ENCODE data around the gene PFKP.

Gene PFKP

GRCh38 chr10:3068968-3069737, 1.8 kb downstream of the PFKP start:
- peak; percentile 20 for TF ChIP-seq CTCF (IDR thresholded peaks at IDR 0.05; ENCODE audit: low read depth, low read length, missing control alignments)
- DNase-seq = no peak
- Histone ChIP-seq H3K36me3 (replicated peaks) (peaks cover 9% of the 10 kb centered on the region), H3K27me3 (replicated peaks) (no peaks in the 10 kb centered on the region), H3K4me3 (ENCODE audit: low read depth, low read length) (peak overlapping the region; percentile 83), H3K27ac (peak overlapping the region; percentile 55)
- in situ Hi-C loops (cut with HindIII; ENCODE audit: low pct_ligation_motif_present, low sequenced_read_pairs) = no loop called here

GRCh38 chr10:3069876-3070275, 2.5 kb downstream of the PFKP start:
- no peak for TF ChIP-seq CTCF (IDR thresholded peaks at IDR 0.05; ENCODE audit: low read depth, low read length, missing control alignments)
- peaks cover 9% of the 10 kb centered on the region for H3K36me3 ChIP-seq (replicated peaks)
- H3K27ac ChIP-seq = peak overlapping the region; percentile 86
- DNase-seq = no peak
- no peaks in the 10 kb centered on the region for H3K27me3 ChIP-seq (replicated peaks)
- in situ Hi-C loops (cut with HindIII; ENCODE audit: low pct_ligation_motif_present, low sequenced_read_pairs) = no loop called here
- H3K4me3 ChIP-seq (ENCODE audit: low read depth, low read length) = peak overlapping the region; percentile 83

GRCh38 chr10:3071405-3072198, 4.3 kb downstream of the PFKP start:
- DNase-seq = peak; percentile 92
- Histone ChIP-seq H3K36me3 (replicated peaks) (peaks cover 12% of the 10 kb centered on the region), H3K27ac (peak overlapping the region; percentile 86), H3K4me3 (ENCODE audit: low read depth, low read length) (no peak overlapping the region), H3K27me3 (replicated peaks) (no peaks in the 10 kb centered on the region)
- no peak for TF ChIP-seq CTCF (IDR thresholded peaks at IDR 0.05; ENCODE audit: low read depth, low read length, missing control alignments)
- in situ Hi-C loops (cut with HindIII; ENCODE audit: low pct_ligation_motif_present, low sequenced_read_pairs) = no loop called here

GRCh38 chr10:3072641-3073360, 5.5 kb downstream of the PFKP start:
- H3K27me3 ChIP-seq (replicated peaks) = no peaks in the 10 kb centered on the region
- H3K27ac ChIP-seq = peak overlapping the region; percentile 86
- DNase-seq = no peak
- in situ Hi-C loops (cut with HindIII; ENCODE audit: low pct_ligation_motif_present, low sequenced_read_pairs) = no loop called here
- H3K36me3 ChIP-seq (replicated peaks) = peaks cover 12% of the 10 kb centered on the region
- no peak for TF ChIP-seq CTCF (IDR thresholded peaks at IDR 0.05; ENCODE audit: low read depth, low read length, missing control alignments)
- no peak overlapping the region for H3K4me3 ChIP-seq (ENCODE audit: low read depth, low read length)

- Histone ChIP-seq H3K4me3 (ENCODE audit: low read depth, low read length) (no peak overlapping the region), H3K27ac (no peak overlapping the region), H3K27me3 (replicated peaks) (no peaks in the 10 kb centered on the region), H3K36me3 (replicated peaks) (peaks cover 12% of the 10 kb centered on the region)
- in situ Hi-C loops (cut with HindIII; ENCODE audit: low pct_ligation_motif_present, low sequenced_read_pairs) = no loop called here
- no peak for TF ChIP-seq CTCF (IDR thresholded peaks at IDR 0.05; ENCODE audit: low read depth, low read length, missing control alignments)
- DNase-seq = no peak
Measured at GRCh38 chr10:3074145-3074665, 6.9 kb downstream of the PFKP start.

All from brain microvascular endothelial cell (primary cell).